Ovary (tissue), 9 donors: ENCODE measurements around the gene NCAPD2. TPM values are rescaled to one million over a fixed set of nuclear protein-coding genes. Genes with fewer than 3 reads are reported as not detected.

Experiments used
- DNase-seq, 5 donors: peaks; one replicate each; pipeline ENCODE4 v3.0.0-alpha.2; 2019 to 2020
- H3K27ac ChIP-seq, 2 donors: fragments of 200-600 bp; one replicate each; pipeline versions ENCODE4 v1.5.1 to v1.8.0; 2019 to 2022
- H3K27me3 ChIP-seq: fragments of 200-600 bp; one replicate; pipeline ENCODE4 v1.8.0; 2022
- H3K36me3 ChIP-seq: fragments of 200-600 bp; sonication (generic); one replicate; pipeline ENCODE4 v1.5.1; 2019
- H3K4me1 ChIP-seq: one replicate; pipeline ENCODE4 v1.8.1; 2013; ENCODE audit warnings: mild to moderate bottlenecking, moderate library complexity; ENCODE audit not compliant: insufficient read depth
- H3K4me3 ChIP-seq: fragments of 200-600 bp; sonication (generic); one replicate; pipeline ENCODE4 v1.5.1; 2017
- H3K9me3 ChIP-seq, 2 donors: fragments of 200-600 bp in 1 of 2; sonication (generic) in 1 of 2; one replicate each; pipeline versions ENCODE4 v1.5.1 to v1.8.1; 2013 to 2019; ENCODE audit warnings: mild to moderate bottlenecking in 1 of 2, moderate library complexity in 1 of 2
- EP300 ChIP-seq: sonication (generic); formaldehyde crosslinking; IDR thresholded peaks from one replicate; pipeline ENCODE4 v1.6.1; 2017; ENCODE audit warnings: antibody characterized with exemption
- POLR2A ChIP-seq: fragments of 450-650 bp; IDR thresholded peaks from one replicate; pipeline ENCODE4 v1.6.1; 2017; ENCODE audit warnings: antibody characterized with exemption, mild to moderate bottlenecking, moderate library complexity
- WGBS, 3 donors: extraction: QIAGEN DNeasy Blood & Tissue Kit in 1 of 3; methylation state at CpG; one replicate each; pipeline versions ENCODE4 v1.1.5 to v1.1.7; 2013 to 2017; 5-methylcytosine and 5-hydroxymethylcytosine counted together
- intact Hi-C, 4 donors: fragments of 100-400 bp; cut with DNase I; formaldehyde crosslinking; loops; one replicate each; pipeline versions ENCODE4 v1.11.0 to v1.15.1; 2022 to 2023
- polyA plus RNA-seq, 2 donors: library from polyadenylated mRNA; stranded (reverse); fragments of 200-250 nt in 1 of 2; fragments of 350-450 nt in 1 of 2; fragmentation: Illumina TruSeq in 1 of 2; extraction: RNeasy Lipid Tissue Mini Kit (QIAGEN cat#74804) in 1 of 2; gene quantifications; one replicate each; pipeline ENCODE4 v1.2.3, GENCODE V29; 2013 to 2014
- small RNA-seq: library from RNA; depleted of rRNA; stranded (forward); fragments of <200 nt; gene quantifications from one replicate; pipeline ENCODE3, GENCODE V24; 2016
- total RNA-seq, 7 donors: library from RNA; depleted of rRNA in 2 of 7; stranded (reverse); fragments of >200 nt in 2 of 7; fragmentation: NEBNext Ultra II Directional in 3 of 7; extraction: Animal tissue kit (Norgen Biotek cat#: 25700) in 3 of 7; gene quantifications; one replicate each; pipeline versions ENCODE4 v1.1.0 to v1.2.4, GENCODE V29; 2016 to 2023
- TF ChIP-seq, protein P1 (sequence below), 3 donors: fragments of 450-650 bp in 2 of 3; fragments of 200-600 bp in 1 of 3; IDR thresholded peaks; one replicate each; pipeline versions ENCODE4 v1.5.1 to v1.8.0; 2016 to 2022; ENCODE audit warnings: antibody characterized with exemption in 3 of 3, mild to moderate bottlenecking in 1 of 3
- donor health status: DM: no; HTN: no; CAD: no; lungs with moderate emphysema.
- donor health status: DM: no; HTN: no; CAD: no.
- donor health status: Bipolar disorder and iron deficiency.
- donor health status: DM: yes; HTN: yes; CAD: no.
- donor health status: DM: no; HTN: no; CAD: no.
- donor health status: DM: yes; HTN: yes; CAD: no.

NCAPD2 gene
- total and polyA plus RNA-seq, 9 donors = 8.8 to 19.5 (median 16.4) TPM

DNA sequence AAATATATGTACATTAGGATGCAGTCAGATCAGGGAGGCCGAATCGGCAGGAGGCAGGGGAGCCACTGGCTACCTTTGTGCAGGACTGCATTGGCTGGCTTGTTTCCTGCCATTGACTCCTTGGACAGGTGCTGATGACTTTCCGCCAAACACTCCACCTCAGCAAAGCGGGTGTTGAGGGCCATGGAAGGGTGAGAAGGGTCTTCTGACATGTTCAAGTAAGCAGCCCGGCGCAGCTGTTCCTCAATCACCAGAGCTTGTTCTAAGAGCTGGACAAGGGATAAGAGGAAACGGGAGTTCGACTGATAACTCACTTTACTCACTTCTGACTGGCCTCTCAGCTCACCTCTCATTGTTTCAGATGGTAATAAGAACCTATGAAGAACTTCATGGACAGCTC is 79.1 kb downstream of the NCAPD2 start:
- intact Hi-C loops = no loop called here
- WGBS, 3 donors = 75 to 84% (median 77%) methylated on average over 8 of the region's 8 CpGs
- no peak overlapping the region for H3K4me3 ChIP-seq
- TF ChIP-seq POLR2A = no peak
- TF ChIP-seq, protein P1, sequence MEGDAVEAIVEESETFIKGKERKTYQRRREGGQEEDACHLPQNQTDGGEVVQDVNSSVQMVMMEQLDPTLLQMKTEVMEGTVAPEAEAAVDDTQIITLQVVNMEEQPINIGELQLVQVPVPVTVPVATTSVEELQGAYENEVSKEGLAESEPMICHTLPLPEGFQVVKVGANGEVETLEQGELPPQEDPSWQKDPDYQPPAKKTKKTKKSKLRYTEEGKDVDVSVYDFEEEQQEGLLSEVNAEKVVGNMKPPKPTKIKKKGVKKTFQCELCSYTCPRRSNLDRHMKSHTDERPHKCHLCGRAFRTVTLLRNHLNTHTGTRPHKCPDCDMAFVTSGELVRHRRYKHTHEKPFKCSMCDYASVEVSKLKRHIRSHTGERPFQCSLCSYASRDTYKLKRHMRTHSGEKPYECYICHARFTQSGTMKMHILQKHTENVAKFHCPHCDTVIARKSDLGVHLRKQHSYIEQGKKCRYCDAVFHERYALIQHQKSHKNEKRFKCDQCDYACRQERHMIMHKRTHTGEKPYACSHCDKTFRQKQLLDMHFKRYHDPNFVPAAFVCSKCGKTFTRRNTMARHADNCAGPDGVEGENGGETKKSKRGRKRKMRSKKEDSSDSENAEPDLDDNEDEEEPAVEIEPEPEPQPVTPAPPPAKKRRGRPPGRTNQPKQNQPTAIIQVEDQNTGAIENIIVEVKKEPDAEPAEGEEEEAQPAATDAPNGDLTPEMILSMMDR (IDR thresholded peaks at IDR 0.05) = no peak
- no peak for TF ChIP-seq EP300
- no peak for DNase-seq
- no peaks in the 10 kb centered on the region for H3K4me1 ChIP-seq
- no peak overlapping the region for H3K27ac ChIP-seq
- no peaks in the 10 kb centered on the region for H3K9me3 ChIP-seq
- no peaks in the 10 kb centered on the region for H3K27me3 ChIP-seq
- H3K36me3 ChIP-seq = peaks cover 2% of the 10 kb centered on the region

DNA sequence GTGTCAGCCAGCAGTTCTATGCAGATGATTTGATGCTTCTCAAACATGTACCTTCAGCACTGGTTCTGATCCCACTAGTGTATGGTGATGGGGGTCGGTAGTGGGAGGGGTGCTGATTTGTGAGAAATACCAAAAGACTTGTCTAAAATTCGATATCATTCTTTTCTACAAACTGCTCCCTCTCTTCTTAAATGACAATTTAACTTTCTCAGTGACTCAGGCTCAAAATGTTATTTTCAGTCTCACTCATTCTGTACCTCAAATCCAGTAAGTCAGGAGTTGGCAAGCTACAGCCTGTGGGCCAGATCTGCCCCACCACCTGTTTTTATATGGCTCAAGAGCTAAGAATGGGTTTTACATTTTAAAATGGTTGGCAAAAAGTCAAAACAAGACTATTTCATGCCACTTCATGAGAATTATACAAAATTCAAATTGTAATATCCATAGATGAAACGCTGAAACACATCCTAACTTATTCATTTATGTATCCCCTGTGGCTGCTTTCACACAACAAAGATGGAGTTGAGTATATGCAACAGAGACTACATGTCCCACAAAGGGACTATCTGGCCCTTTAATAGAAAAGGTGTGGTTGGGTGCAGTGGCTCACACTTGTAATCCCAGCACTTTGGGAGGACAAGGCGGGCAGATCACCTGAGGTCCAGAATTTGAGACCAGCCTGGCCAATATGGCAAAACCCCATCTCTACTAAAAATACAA is 80.8 kb downstream of the NCAPD2 start:
- Histone ChIP-seq H3K27me3 (no peaks in the 10 kb centered on the region), H3K4me3 (no peak overlapping the region), H3K4me1 (no peaks in the 10 kb centered on the region), H3K27ac (no peak overlapping the region), H3K9me3 (no peaks in the 10 kb centered on the region), H3K36me3 (peaks cover 2% of the 10 kb centered on the region)
- no peak for DNase-seq
- TF ChIP-seq, protein P1 (IDR thresholded peaks at IDR 0.05) = no peak
- TF ChIP-seq POLR2A = no peak
- no peak for TF ChIP-seq EP300
- intact Hi-C loops = no loop called here
- WGBS, 3 donors = 81 to 91% (median 84%) methylated on average over 4 of the region's 4 CpGs

DNA sequence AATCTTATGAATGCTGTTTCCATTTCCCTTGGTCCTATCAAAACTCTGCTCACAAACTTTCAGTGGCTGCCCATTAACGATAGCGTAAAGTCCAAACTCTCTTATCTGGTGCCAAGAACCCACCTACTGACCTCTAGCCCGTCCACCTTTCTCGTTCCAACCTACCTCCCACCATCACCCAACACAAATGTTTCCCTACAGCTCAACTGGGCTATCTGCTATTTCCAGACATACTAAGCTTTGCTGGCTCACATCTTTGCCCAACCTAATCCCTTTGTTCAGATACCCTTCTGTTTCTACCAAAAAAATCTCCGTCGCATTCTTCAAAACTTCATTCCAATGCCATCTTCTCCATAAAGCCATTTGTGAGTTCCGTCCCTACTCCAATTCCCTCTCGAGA is 81.7 kb downstream of the NCAPD2 start:
- H3K4me1 ChIP-seq = no peaks in the 10 kb centered on the region
- H3K4me3 ChIP-seq = no peak overlapping the region
- H3K27me3 ChIP-seq = no peaks in the 10 kb centered on the region
- no peak for DNase-seq
- WGBS, 3 donors = 72 to 86% (median 84%) methylated on average over 8 of the region's 8 CpGs
- no peak overlapping the region for H3K27ac ChIP-seq
- intact Hi-C loops = no loop called here
- peaks cover 2% of the 10 kb centered on the region for H3K36me3 ChIP-seq
- no peaks in the 10 kb centered on the region for H3K9me3 ChIP-seq
- TF ChIP-seq POLR2A (no peak), EP300 (no peak)
- TF ChIP-seq, protein P1 (IDR thresholded peaks at IDR 0.05) = no peak

Small RNAs within 50 kb of the gene (small RNA-seq; reads per million reads assigned to genes)
- 337 reads per million, percentile 95 among the genes with 10 or more reads in this experiment for gene SCARNA11

Other genes with a start within 250 kb of the NCAPD2 start
- gene PLEKHG6, start 183.4 kb upstream of the NCAPD2 start, total RNA-seq = 1 to 10 TPM in 1 of 7 donors, under 1 TPM in 5, not detected in 1; 0.17 to 1.7 (median 0.51) TPM
- gene PLEKHG6, start 183.4 kb upstream of the NCAPD2 start, polyA plus RNA-seq = under 1 TPM in 1 of 2 donors, not detected in 1; 0.13 TPM
- gene TNFRSF1A, start 152.0 kb upstream of the NCAPD2 start, total RNA-seq = 100 to 1,000 TPM; 116 to 274 (median 179) TPM
- gene TNFRSF1A, start 152.0 kb upstream of the NCAPD2 start, polyA plus RNA-seq = 100 to 1,000 TPM in 1 of 2 donors, 10 to 100 TPM in 1; 92.8 to 230 TPM
- 100 to 1,000 TPM in 1 of 7 donors, 10 to 100 TPM in 4, 1 to 10 TPM in 2; 3.3 to 141 (median 17.0) TPM for gene SCNN1A, start 118.5 kb upstream of the NCAPD2 start, total RNA-seq
- gene SCNN1A, start 118.5 kb upstream of the NCAPD2 start, polyA plus RNA-seq = 1 to 10 TPM; 1.2 to 1.6 TPM
- gene LTBR, start 109.9 kb upstream of the NCAPD2 start, total RNA-seq = 100 to 1,000 TPM in 3 of 7 donors, 10 to 100 TPM in 4; 55.8 to 131 (median 92.6) TPM
- gene LTBR, start 109.9 kb upstream of the NCAPD2 start, polyA plus RNA-seq = 10 to 100 TPM; 21.9 to 65.7 TPM
- gene CD27, start 49.1 kb upstream of the NCAPD2 start, total RNA-seq = under 1 TPM in 5 of 7 donors, not detected in 2; 0.34 to 0.87 (median 0.55) TPM
- under 1 TPM; 0.38 to 0.63 TPM for gene CD27, start 49.1 kb upstream of the NCAPD2 start, polyA plus RNA-seq
- 10 to 100 TPM; 10.3 to 23.4 (median 15.3) TPM for gene TAPBPL, start 42.1 kb upstream of the NCAPD2 start, total RNA-seq
- gene TAPBPL, start 42.1 kb upstream of the NCAPD2 start, polyA plus RNA-seq = 10 to 100 TPM; 16.5 to 37.5 TPM
- 10 to 100 TPM in 1 of 7 donors, 1 to 10 TPM in 6; 2.5 to 10.5 (median 5.8) TPM for gene VAMP1, start 23.4 kb upstream of the NCAPD2 start, total RNA-seq
- gene VAMP1, start 23.4 kb upstream of the NCAPD2 start, polyA plus RNA-seq = 10 to 100 TPM in 1 of 2 donors, 1 to 10 TPM in 1; 5.2 to 11.9 TPM
- gene MRPL51, start 840 bp upstream of the NCAPD2 start, total RNA-seq = 100 to 1,000 TPM in 4 of 7 donors, 10 to 100 TPM in 3; 27.5 to 119 (median 108) TPM
- gene MRPL51, start 840 bp upstream of the NCAPD2 start, polyA plus RNA-seq = 100 to 1,000 TPM in 1 of 2 donors, 10 to 100 TPM in 1; 74.1 to 142 TPM
- 1,000 to 10,000 TPM in 5 of 7 donors, 100 to 1,000 TPM in 2; 661 to 1,442 (median 1,249) TPM for gene GAPDH, start 40.4 kb downstream of the NCAPD2 start, total RNA-seq
- 1,000 to 10,000 TPM; 1,086 to 1,247 TPM for gene GAPDH, start 40.4 kb downstream of the NCAPD2 start, polyA plus RNA-seq
- gene IFFO1, start 61.9 kb downstream of the NCAPD2 start, total RNA-seq = 10 to 100 TPM; 10.9 to 31.4 (median 22.9) TPM
- 10 to 100 TPM in 1 of 2 donors, 1 to 10 TPM in 1; 9.7 to 25.9 TPM for gene IFFO1, start 61.9 kb downstream of the NCAPD2 start, polyA plus RNA-seq
- gene NOP2, start 74.2 kb downstream of the NCAPD2 start, total RNA-seq = 10 to 100 TPM; 11.6 to 46.9 (median 24.5) TPM
- gene NOP2, start 74.2 kb downstream of the NCAPD2 start, polyA plus RNA-seq = 10 to 100 TPM; 11.6 to 31.2 TPM
- gene CHD4, start 113.3 kb downstream of the NCAPD2 start, total RNA-seq = 100 to 1,000 TPM; 137 to 297 (median 227) TPM
- 100 to 1,000 TPM; 118 to 177 TPM for gene CHD4, start 113.3 kb downstream of the NCAPD2 start, polyA plus RNA-seq
- 1 to 10 TPM in 6 of 7 donors, under 1 TPM in 1; 0.83 to 2.2 (median 1.3) TPM for gene LPAR5, start 141.9 kb downstream of the NCAPD2 start, total RNA-seq
- gene LPAR5, start 141.9 kb downstream of the NCAPD2 start, polyA plus RNA-seq = 1 to 10 TPM in 1 of 2 donors, under 1 TPM in 1; 0.57 to 2.6 TPM
- gene ACRBP, start 153.3 kb downstream of the NCAPD2 start, total RNA-seq = 1 to 10 TPM in 3 of 7 donors, under 1 TPM in 4; 0.30 to 2.5 (median 0.92) TPM
- gene ACRBP, start 153.3 kb downstream of the NCAPD2 start, polyA plus RNA-seq = 1 to 10 TPM in 1 of 2 donors, under 1 TPM in 1; 0.54 to 2.9 TPM
- 10 to 100 TPM; 26.1 to 39.9 (median 35.0) TPM for gene ING4, start 169.0 kb downstream of the NCAPD2 start, total RNA-seq
- gene ING4, start 169.0 kb downstream of the NCAPD2 start, polyA plus RNA-seq = 10 to 100 TPM; 64.9 to 90.0 TPM
- gene ZNF384, start 195.3 kb downstream of the NCAPD2 start, total RNA-seq = 10 to 100 TPM; 22.1 to 64.9 (median 58.2) TPM
- gene ZNF384, start 195.3 kb downstream of the NCAPD2 start, polyA plus RNA-seq = 10 to 100 TPM; 44.4 to 59.0 TPM
- 1 to 10 TPM in 2 of 7 donors, under 1 TPM in 4, not detected in 1; 0.11 to 3.1 (median 0.85) TPM for gene PIANP, start 206.7 kb downstream of the NCAPD2 start, total RNA-seq
- gene PIANP, start 206.7 kb downstream of the NCAPD2 start, polyA plus RNA-seq = 1 to 10 TPM; 1.2 to 3.9 TPM
- gene COPS7A, start 229.9 kb downstream of the NCAPD2 start, total RNA-seq = 10 to 100 TPM; 36.4 to 61.4 (median 48.4) TPM
- 10 to 100 TPM; 45.7 to 74.8 TPM for gene COPS7A, start 229.9 kb downstream of the NCAPD2 start, polyA plus RNA-seq